ENCODE data around the gene EDDM3A.
"Not testable (repeated sequence)": the region's sequence is repeated elsewhere in the genome, so short reads cannot be mapped to it uniquely, and the experiment has no call there.

Gene EDDM3A

GRCh38 chr14:20698934-20699333, 46.8 kb upstream of the EDDM3A start:
- no peak overlapping the region for H2BK120ac ChIP-seq (ENCODE audit: low read depth, low read length)

GRCh38 chr14:20699931-20700330, 45.8 kb upstream of the EDDM3A start:
- no peak overlapping the region for H3K23ac ChIP-seq (ENCODE audit: low read depth, low read length, poor library complexity)
- no peak overlapping the region for H3K4ac ChIP-seq (ENCODE audit: low read length)
- H3K9ac ChIP-seq (ENCODE audit: low read depth, low read length, poor library complexity) = no peak overlapping the region
- H3K9me3 ChIP-seq (replicated peaks in 1 of 2; ENCODE audit: control insufficient read depth in 2 of 2, insufficient read depth in 1 of 2, low read depth in 1 of 2, low read length in 2 of 2) = peaks cover 2% of the 10 kb centered on the region in 2 donors
- no peak overlapping the region for H3K18ac ChIP-seq (ENCODE audit: low read length)
- H3K4me1 ChIP-seq (ENCODE audit: control insufficient read depth in 2 of 2, insufficient read depth in 1 of 2, low read depth in 1 of 2, low read length in 2 of 2) = no peaks in the 10 kb centered on the region
- H4K8ac ChIP-seq (ENCODE audit: low read depth, low read length) = no peak overlapping the region
- H3K14ac ChIP-seq (ENCODE audit: low read length) = no peak overlapping the region
- H2AFZ ChIP-seq (ENCODE audit: low read length) = no peak overlapping the region
- no peak overlapping the region for H4K91ac ChIP-seq (ENCODE audit: low read depth, low read length, poor library complexity)
- no peaks in the 10 kb centered on the region for H3K79me1 ChIP-seq (ENCODE audit: low read depth, low read length)
- no peak overlapping the region for H2BK12ac ChIP-seq (ENCODE audit: low read length)
- H3K4me3 ChIP-seq (ENCODE audit: low read length in 2 of 2) = no peak overlapping the region
- no peak overlapping the region for H2BK120ac ChIP-seq (ENCODE audit: low read depth, low read length)
- H3K36me3 ChIP-seq (replicated peaks in 1 of 2; ENCODE audit: control insufficient read depth in 2 of 2, insufficient read depth in 2 of 2, low read length in 2 of 2) = no peaks in the 10 kb centered on the region
- no peak for DNase-seq (ENCODE audit: low spot score)
- H3K27me3 ChIP-seq (ENCODE audit: control insufficient read depth in 3 of 3, insufficient read depth in 3 of 3, low read depth in 1 of 3, low read length in 3 of 3) = no peaks in the 10 kb centered on the region
- H3K27ac ChIP-seq (replicated peaks; ENCODE audit: low read length) = no peak overlapping the region
- H2BK15ac ChIP-seq (ENCODE audit: low read length) = no peak overlapping the region
- H3K4me2 ChIP-seq (ENCODE audit: insufficient read depth, low read length, poor library complexity, severe bottlenecking) = no peak overlapping the region
- no peak overlapping the region for H2AK5ac ChIP-seq (ENCODE audit: low read depth, low read length)
- no peak overlapping the region for H2BK5ac ChIP-seq (ENCODE audit: low read length)

More at GRCh38 chr14:20698934-20699333, 46.8 kb upstream of the EDDM3A start:
- Histone ChIP-seq H2BK15ac (ENCODE audit: low read length) (no peak overlapping the region), H3K9ac (ENCODE audit: low read depth, low read length, poor library complexity) (no peak overlapping the region), H3K79me1 (ENCODE audit: low read depth, low read length) (no peaks in the 10 kb centered on the region), H3K14ac (ENCODE audit: low read length) (no peak overlapping the region), H3K27ac (replicated peaks; ENCODE audit: low read length) (no peak overlapping the region), H3K4me2 (ENCODE audit: insufficient read depth, low read length, poor library complexity, severe bottlenecking) (no peak overlapping the region), H2BK12ac (ENCODE audit: low read length) (no peak overlapping the region), H2BK5ac (ENCODE audit: low read length) (no peak overlapping the region), H3K18ac (ENCODE audit: low read length) (no peak overlapping the region), H3K4me1 (ENCODE audit: control insufficient read depth in 2 of 2, insufficient read depth in 1 of 2, low read depth in 1 of 2, low read length in 2 of 2) (no peaks in the 10 kb centered on the region), H3K23ac (ENCODE audit: low read depth, low read length, poor library complexity) (no peak overlapping the region), H4K91ac (ENCODE audit: low read depth, low read length, poor library complexity) (no peak overlapping the region), H3K27me3 (ENCODE audit: control insufficient read depth in 3 of 3, insufficient read depth in 3 of 3, low read depth in 1 of 3, low read length in 3 of 3) (no peaks in the 10 kb centered on the region), H3K4me3 (ENCODE audit: low read length in 2 of 2) (no peak overlapping the region), H2AK5ac (ENCODE audit: low read depth, low read length) (no peak overlapping the region), H3K36me3 (replicated peaks in 1 of 2; ENCODE audit: control insufficient read depth in 2 of 2, insufficient read depth in 2 of 2, low read length in 2 of 2) (no peaks in the 10 kb centered on the region), H4K8ac (ENCODE audit: low read depth, low read length) (no peak overlapping the region), H3K9me3 (replicated peaks in 1 of 2; ENCODE audit: control insufficient read depth in 2 of 2, insufficient read depth in 1 of 2, low read depth in 1 of 2, low read length in 2 of 2) (peaks cover 2% of the 10 kb centered on the region in 2 donors), H3K4ac (ENCODE audit: low read length) (no peak overlapping the region), H2AFZ (ENCODE audit: low read length) (no peak overlapping the region)
- no peak for DNase-seq (ENCODE audit: low spot score)
- no CpG with 5 or more reads among the region's 5 CpGs for WGBS, 2 donors (ENCODE audit: extremely low coverage in 2 of 2, insufficient read length in 2 of 2, insufficient replicate concordance in 1 of 2)

- H3K9me3 ChIP-seq (replicated peaks in 1 of 2; ENCODE audit: control insufficient read depth in 2 of 2, insufficient read depth in 1 of 2, low read depth in 1 of 2, low read length in 2 of 2); H3K4me1 ChIP-seq (ENCODE audit: control insufficient read depth in 2 of 2, insufficient read depth in 1 of 2, low read depth in 1 of 2, low read length in 2 of 2); H2BK15ac ChIP-seq (ENCODE audit: low read length); H3K4ac ChIP-seq (ENCODE audit: low read length); H3K23ac ChIP-seq (ENCODE audit: low read depth, low read length, poor library complexity); H3K27me3 ChIP-seq (ENCODE audit: control insufficient read depth in 3 of 3, insufficient read depth in 3 of 3, low read depth in 1 of 3, low read length in 3 of 3); H3K18ac ChIP-seq (ENCODE audit: low read length); H3K14ac ChIP-seq (ENCODE audit: low read length); H2BK12ac ChIP-seq (ENCODE audit: low read length); H2BK5ac ChIP-seq (ENCODE audit: low read length); H3K4me2 ChIP-seq (ENCODE audit: insufficient read depth, low read length, poor library complexity, severe bottlenecking); H2AFZ ChIP-seq (ENCODE audit: low read length); DNase-seq (ENCODE audit: low spot score); H3K9ac ChIP-seq (ENCODE audit: low read depth, low read length, poor library complexity); H2BK120ac ChIP-seq (ENCODE audit: low read depth, low read length); H3K79me1 ChIP-seq (ENCODE audit: low read depth, low read length); H3K27ac ChIP-seq (replicated peaks; ENCODE audit: low read length); H4K91ac ChIP-seq (ENCODE audit: low read depth, low read length, poor library complexity); H2AK5ac ChIP-seq (ENCODE audit: low read depth, low read length); H4K8ac ChIP-seq (ENCODE audit: low read depth, low read length); H3K4me3 ChIP-seq (ENCODE audit: low read length in 2 of 2); H3K36me3 ChIP-seq (replicated peaks in 1 of 2; ENCODE audit: control insufficient read depth in 2 of 2, insufficient read depth in 2 of 2, low read length in 2 of 2): not testable (repeated sequence)
- no CpG with 5 or more reads among the region's 7 CpGs for WGBS, 2 donors (ENCODE audit: extremely low coverage in 2 of 2, insufficient read length in 2 of 2, insufficient replicate concordance in 1 of 2)
These were observed 44.7 kb upstream of the EDDM3A start for GRCh38 chr14:20700965-20701364.

GRCh38 chr14:20706657-20707355, 38.9 kb upstream of the EDDM3A start:
- no peak overlapping the region for H4K91ac ChIP-seq (ENCODE audit: low read depth, low read length, poor library complexity)
- no CpG with 5 or more reads among the region's 4 CpGs for WGBS, 2 donors (ENCODE audit: extremely low coverage in 2 of 2, insufficient read length in 2 of 2, insufficient replicate concordance in 1 of 2)
- no peaks in the 10 kb centered on the region for H3K79me1 ChIP-seq (ENCODE audit: low read depth, low read length)
- H3K4me1 ChIP-seq (ENCODE audit: control insufficient read depth in 2 of 2, insufficient read depth in 1 of 2, low read depth in 1 of 2, low read length in 2 of 2) = no peaks in the 10 kb centered on the region
- H3K4me2 ChIP-seq (ENCODE audit: insufficient read depth, low read length, poor library complexity, severe bottlenecking) = no peak overlapping the region
- H2BK12ac ChIP-seq (ENCODE audit: low read length) = no peak overlapping the region
- H3K27me3 ChIP-seq (ENCODE audit: control insufficient read depth in 3 of 3, insufficient read depth in 3 of 3, low read depth in 1 of 3, low read length in 3 of 3) = no peaks in the 10 kb centered on the region
- no peak overlapping the region for H3K18ac ChIP-seq (ENCODE audit: low read length)
- H3K27ac ChIP-seq (replicated peaks; ENCODE audit: low read length) = no peak overlapping the region
- H3K14ac ChIP-seq (ENCODE audit: low read length) = no peak overlapping the region
- H3K23ac ChIP-seq (ENCODE audit: low read depth, low read length, poor library complexity) = no peak overlapping the region
- H3K4ac ChIP-seq (ENCODE audit: low read length) = no peak overlapping the region
- H4K8ac ChIP-seq (ENCODE audit: low read depth, low read length) = no peak overlapping the region
- no peak for DNase-seq (ENCODE audit: low spot score)
- H3K4me3 ChIP-seq (ENCODE audit: low read length in 2 of 2) = no peak overlapping the region
- no peak overlapping the region for H2AK5ac ChIP-seq (ENCODE audit: low read depth, low read length)
- H3K36me3 ChIP-seq (replicated peaks in 1 of 2; ENCODE audit: control insufficient read depth in 2 of 2, insufficient read depth in 2 of 2, low read length in 2 of 2) = no peaks in the 10 kb centered on the region
- H2BK5ac ChIP-seq (ENCODE audit: low read length) = no peak overlapping the region
- H2AFZ ChIP-seq (ENCODE audit: low read length) = no peak overlapping the region
- H3K9ac ChIP-seq (ENCODE audit: low read depth, low read length, poor library complexity) = no peak overlapping the region
- H2BK15ac ChIP-seq (ENCODE audit: low read length) = no peak overlapping the region
- H2BK120ac ChIP-seq (ENCODE audit: low read depth, low read length) = no peak overlapping the region
- peaks cover 0 to 18% of the 10 kb centered on the region in 2 donors for H3K9me3 ChIP-seq (replicated peaks in 1 of 2; ENCODE audit: control insufficient read depth in 2 of 2, insufficient read depth in 1 of 2, low read depth in 1 of 2, low read length in 2 of 2)

All from neuronal stem cell (in vitro differentiated cells).